GM12878 (cell line): ENCODE data around the gene CTSF. TPM values are rescaled to one million over a fixed set of nuclear protein-coding genes. Genes with fewer than 3 reads are reported as not detected.
A peak's percentile ranks its signal among the peaks of the same experiment; 100 is the strongest.

Source experiments
- ATAC-seq: fragments of 200-7000 bp; cut with Tn5 transposase; 3 replicates; pipeline ENCODE4 v1.9.1; 2020; ENCODE audit warnings: mild to moderate bottlenecking, moderate library complexity
- BruUV-seq: library from RNA; stranded (reverse); fragments of 400-500 nt; replicated peaks from 2 replicates; lab custom pipeline; 2021; lab: Mats Ljungman, UMichigan
- CTCF ChIA-PET: fragments of 300-600 bp; sonication (Branson Sonifier 250); formaldehyde crosslinking; extraction: SDS; loops from one replicate; lab custom pipeline; 2021; ENCODE audit warnings: inconsistent platforms; lab: Yijun Ruan, JAX
- POLR2A ChIA-PET: fragments of 350-600 bp; formaldehyde crosslinking; extraction: SDS; loops from one replicate; lab custom pipeline; 2021; ENCODE audit warnings: inconsistent platforms; lab: Charles Lee
- RAD21 ChIA-PET: fragments of 300-600 bp; sonication (Branson Sonifier 250); formaldehyde crosslinking; loops from one replicate; lab custom pipeline; 2023; ENCODE audit warnings: antibody characterized with exemption; ENCODE audit not compliant: unreplicated experiment; lab: Charles Lee
- SMC1A ChIA-PET: fragments of 300-600 bp; sonication (Branson Sonifier 250); formaldehyde crosslinking; loops from one replicate; lab custom pipeline; 2023; ENCODE audit not compliant: unreplicated experiment, uncharacterized antibody; lab: Charles Lee
- DNase-seq: peaks from one replicate; pipeline ENCODE4 v3.0.0-alpha.2; 2011; ENCODE audit warnings: low read depth, low spot score
- FAIRE-seq: peaks from 3 replicates; lab custom pipeline; 2011; peaks lifted over from hg19 to GRCh38; lab: Jason Lieb, UNC
- H2AFZ ChIP-seq: 2 replicates; pipeline ENCODE4 v1.6.0; 2011; ENCODE audit warnings: low read depth, low read length, control low read depth; ENCODE audit not compliant: control insufficient read depth
- H3K27ac ChIP-seq: 2 replicates; pipeline ENCODE4 v1.5.1; 2011; ENCODE audit warnings: control low read depth; ENCODE audit not compliant: control insufficient read depth, insufficient read depth
- H3K27me3 ChIP-seq, 2 experiments: replicated peaks in 1 of 2; 2 replicates each; pipeline versions ENCODE4 v1.6.0 to v1.6.1; 2011; ENCODE audit warnings: low read length in 1 of 2; ENCODE audit not compliant: control insufficient read depth in 2 of 2, insufficient read depth in 2 of 2
- H3K36me3 ChIP-seq, 2 experiments: 2 replicates each; pipeline ENCODE4 v1.5.1; 2011; ENCODE audit warnings: low read length in 1 of 2; ENCODE audit not compliant: control insufficient read depth in 2 of 2, insufficient read depth in 2 of 2
- H3K4me1 ChIP-seq: 2 replicates; pipeline ENCODE4 v1.6.1; 2011; ENCODE audit warnings: mild to moderate bottlenecking, low read length, moderate library complexity, mixed read lengths; ENCODE audit not compliant: control insufficient read depth, insufficient read depth
- H3K4me2 ChIP-seq: 2 replicates; pipeline ENCODE4 v1.6.0; 2011; ENCODE audit warnings: control low read depth; ENCODE audit not compliant: control insufficient read depth, insufficient read depth
- H3K4me3 ChIP-seq: fragments of 200-600 bp; sonication (generic); 2 replicates; pipeline ENCODE4 v1.5.1; 2016
- H3K79me2 ChIP-seq: 2 replicates; pipeline ENCODE4 v1.6.0; 2011; ENCODE audit warnings: low read length; ENCODE audit not compliant: control insufficient read depth, insufficient read depth
- H3K9ac ChIP-seq: 2 replicates; pipeline ENCODE4 v1.8.0; 2011; ENCODE audit warnings: low read length, control low read depth, mixed read lengths; ENCODE audit not compliant: control insufficient read depth, insufficient read depth
- H3K9me3 ChIP-seq: replicated peaks from 3 replicates; pipeline ENCODE4 v1.5.1; 2011; ENCODE audit warnings: mild to moderate bottlenecking, low read length; ENCODE audit not compliant: control insufficient read depth, insufficient read depth
- H4K20me1 ChIP-seq: 2 replicates; pipeline ENCODE4 v1.6.0; 2011; ENCODE audit not compliant: control insufficient read depth, insufficient read depth
- HDAC2 ChIP-seq: fragments of 200-600 bp; sonication (generic); IDR thresholded peaks from 2 replicates; pipeline ENCODE4 v1.6.1; 2017
- IRF4 ChIP-seq: IDR thresholded peaks from 2 replicates; pipeline ENCODE4 v1.6.1; 2011; ENCODE audit warnings: low read depth, low read length
- PAX8 ChIP-seq: fragments of 450-650 bp; IDR thresholded peaks from 2 replicates; pipeline ENCODE4 v1.6.1; 2017; ENCODE audit warnings: mild to moderate bottlenecking, moderate library complexity
- TCF3 ChIP-seq: IDR thresholded peaks from 2 replicates; pipeline ENCODE4 v1.6.1; 2012; ENCODE audit warnings: low read depth, mild to moderate bottlenecking, low read length, borderline replicate concordance; ENCODE audit not compliant: insufficient read depth
- USF1 ChIP-seq: IDR thresholded peaks from 2 replicates; pipeline ENCODE4 v1.6.1; 2011; ENCODE audit warnings: borderline replicate concordance, low read depth, mild to moderate bottlenecking, moderate library complexity, mixed read lengths, low read length; ENCODE audit not compliant: insufficient read depth; ENCODE audit errors: extremely low read length
- ZNF24 ChIP-seq: fragments of 450-650 bp; IDR thresholded peaks from 2 replicates; pipeline ENCODE4 v1.6.1; 2017; ENCODE audit warnings: antibody characterized with exemption, mild to moderate bottlenecking
- WGBS: methylation state at CpG from one replicate; pipeline ENCODE4 v1.1.6; 2016; ENCODE audit warnings: low lambda C conversion rate; ENCODE audit not compliant: insufficient replicate concordance, insufficient coverage; ENCODE audit errors: missing lambda C conversion rate; 5-methylcytosine and 5-hydroxymethylcytosine counted together
- in situ Hi-C: fragments of 300-500 bp; cut with MboI; formaldehyde crosslinking; loops from 9 replicates; pipeline ENCODE4 v1.14.3; 2018; ENCODE audit warnings: mixed read lengths
- intact Hi-C: fragments of 100-400 bp; cut with micrococcal nuclease; formaldehyde crosslinking; loops from one replicate; pipeline ENCODE4 v1.14.2; 2022; ENCODE audit not compliant: unreplicated experiment
- polyA plus RNA-seq, 11 experiments: library from polyadenylated mRNA; depleted of rRNA in 4 of 11; unstranded in 6 of 11; stranded (reverse) in 5 of 11; fragments of >200 nt; fragmentation: Nextera tagmentation in 4 of 11; fragmentation: Illumina TruSeq in 1 of 11; extraction: Ambion mirVana in 4 of 11; extraction: Trizol in 1 of 11; gene quantifications; 1 replicate in 1 of 11; 2 replicates in 10 of 11; pipeline versions ENCODE4 v1.2.1 to v1.2.3, GENCODE V29; 2011 to 2016; ENCODE audit warnings: inconsistent platforms in 2 of 11, missing spikeins in 2 of 11, low read depth in 1 of 11
- total RNA-seq, 4 experiments: library from RNA; depleted of rRNA in 3 of 4; stranded (reverse); fragments of >200 nt in 3 of 4; fragmentation: Illumina TruSeq in 1 of 4; extraction: Trizol in 1 of 4; gene quantifications; 2 replicates each; pipeline versions ENCODE4 v1.2.1 to v1.2.3, GENCODE V29; 2013 to 2021

Gene CTSF
- total and polyA plus RNA-seq, 10 of the 15 experiments (the other 5 are each of a cell fraction or from before 2014, with no cell fraction given), result 0.11 to 0.41 (median 0.26) TPM; not detected in 4

GRCh38 chr11:66600631-66601233 lies 32.3 kb upstream of the CTSF start (continued):
- TF ChIP-seq PAX8, result no peak

- no peak for ATAC-seq
- Histone ChIP-seq H3K36me3 (peaks cover 0 to 6% of the 10 kb centered on the region in 2 experiments; a peak in 1 of 4 replicates), H3K9me3 (no peaks in the 10 kb centered on the region), H3K79me2 (peaks cover 7% of the 10 kb centered on the region), H3K4me3 (no peak overlapping the region), H3K27ac (no peak overlapping the region), H3K4me1 (peaks cover 7% of the 10 kb centered on the region; the same call in 1 of the 2 replicates), H3K27me3 (no peaks in the 10 kb centered on the region), H3K4me2 (no peak overlapping the region), H3K9ac (no peak overlapping the region), H4K20me1 (no peaks in the 10 kb centered on the region), H2AFZ (no peak overlapping the region)
- 21% methylated on average over 2 of the region's 2 CpGs for WGBS
- ChIA-PET POLR2A (interaction anchor here (0.6 to 2.4 kb wide), 5 partner anchors 8 to 134 kb away, joined by 3 to 7 read pairs (median 4); partner anchors contain the start of genes CCDC87, PELI3 and RBM14), SMC1A (interaction anchor here (0.9 to 1.0 kb wide), 2 partner anchors 11 to 20 kb away, joined by 3 read pairs; no protein-coding TSS in a partner anchor), RAD21 (no interaction called here), CTCF (interaction anchor here (2.1 kb wide), 1 partner anchor 8 kb away, joined by 4 read pairs; no protein-coding TSS in a partner anchor)
- no TSS peak for BruUV-seq
- no peak for DNase-seq
- no peak for TF ChIP-seq IRF4
- TF ChIP-seq TCF3, result no peak
- peak; percentile 62 for TF ChIP-seq ZNF24
- no peak for TF ChIP-seq HDAC2
- no peak for TF ChIP-seq USF1
- in situ Hi-C loops, result no loop called here
- intact Hi-C loops, result no loop called here
- no peak for FAIRE-seq
Observed at GRCh38 chr11:66600219-66600618, 31.8 kb upstream of the CTSF start.
